ENCODE data around the gene ARPC5.

ARPC5 gene

DNA sequence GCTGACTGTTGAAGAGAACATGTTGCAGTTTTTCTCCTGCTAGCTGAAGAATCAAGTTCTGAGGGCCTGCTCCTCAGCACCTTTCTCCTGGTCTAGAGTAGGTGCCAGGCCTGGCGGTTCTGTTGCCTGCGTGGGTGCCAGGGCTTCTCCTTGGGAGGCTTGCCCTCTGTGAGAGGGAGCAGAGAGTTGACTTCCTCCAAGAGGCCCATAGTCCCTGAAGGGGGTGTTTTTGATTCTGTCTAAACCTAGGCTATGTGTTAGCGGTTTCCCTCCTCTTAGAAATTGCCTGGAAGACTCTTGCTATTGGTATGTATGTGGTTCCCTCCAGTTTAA lies 17.8 kb upstream of the ARPC5 start:
- TF ChIP-seq, protein P1, sequence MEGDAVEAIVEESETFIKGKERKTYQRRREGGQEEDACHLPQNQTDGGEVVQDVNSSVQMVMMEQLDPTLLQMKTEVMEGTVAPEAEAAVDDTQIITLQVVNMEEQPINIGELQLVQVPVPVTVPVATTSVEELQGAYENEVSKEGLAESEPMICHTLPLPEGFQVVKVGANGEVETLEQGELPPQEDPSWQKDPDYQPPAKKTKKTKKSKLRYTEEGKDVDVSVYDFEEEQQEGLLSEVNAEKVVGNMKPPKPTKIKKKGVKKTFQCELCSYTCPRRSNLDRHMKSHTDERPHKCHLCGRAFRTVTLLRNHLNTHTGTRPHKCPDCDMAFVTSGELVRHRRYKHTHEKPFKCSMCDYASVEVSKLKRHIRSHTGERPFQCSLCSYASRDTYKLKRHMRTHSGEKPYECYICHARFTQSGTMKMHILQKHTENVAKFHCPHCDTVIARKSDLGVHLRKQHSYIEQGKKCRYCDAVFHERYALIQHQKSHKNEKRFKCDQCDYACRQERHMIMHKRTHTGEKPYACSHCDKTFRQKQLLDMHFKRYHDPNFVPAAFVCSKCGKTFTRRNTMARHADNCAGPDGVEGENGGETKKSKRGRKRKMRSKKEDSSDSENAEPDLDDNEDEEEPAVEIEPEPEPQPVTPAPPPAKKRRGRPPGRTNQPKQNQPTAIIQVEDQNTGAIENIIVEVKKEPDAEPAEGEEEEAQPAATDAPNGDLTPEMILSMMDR (IDR thresholded peaks at IDR 0.05): no peak

DNA sequence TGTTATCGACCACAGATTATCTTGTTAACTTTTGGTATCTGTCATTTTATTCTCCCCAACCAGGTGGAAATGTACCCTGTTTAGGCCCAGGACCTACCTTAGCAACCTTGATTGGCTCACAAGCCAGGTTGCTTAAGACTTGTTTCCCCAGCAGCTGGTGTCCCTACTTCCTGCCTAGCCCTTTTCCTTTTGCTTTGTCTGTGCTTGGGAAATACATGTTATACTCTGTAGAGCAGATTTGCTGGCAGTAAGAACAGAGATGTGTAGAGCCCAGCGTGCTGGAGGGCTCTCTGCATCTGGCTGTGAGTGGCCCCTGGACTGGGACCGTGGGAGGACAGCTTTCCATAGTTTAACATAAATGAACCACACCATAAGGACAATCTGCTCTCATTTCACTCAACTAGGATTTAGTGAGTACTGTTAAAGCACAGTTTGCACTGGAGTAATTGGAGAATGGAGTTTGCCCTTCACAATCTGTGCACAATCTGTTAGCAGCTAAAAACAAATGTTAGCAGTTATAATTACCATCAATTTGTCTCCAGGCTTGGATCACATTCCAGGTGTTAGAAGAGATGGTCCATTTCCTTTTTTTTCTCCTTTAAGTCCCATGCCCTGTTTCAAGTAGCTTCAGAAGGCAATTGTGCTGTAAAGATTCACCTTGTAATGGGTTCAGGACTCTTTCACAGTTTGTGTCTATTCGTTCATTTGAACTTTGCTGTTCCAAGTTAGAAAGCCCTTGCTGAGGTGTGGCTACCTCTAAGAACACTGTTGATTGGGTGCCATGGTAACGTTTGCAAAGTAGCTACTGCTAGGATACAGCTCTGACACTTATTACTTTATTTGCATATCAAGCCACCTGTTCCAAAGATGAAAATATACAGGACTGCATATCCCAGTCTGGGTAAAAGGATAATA lies 17.2 kb upstream of the ARPC5 start, which contains the start of gene APOBEC4:
TSS of gene APOBEC4 (minus strand) at position 770 of the 915 bp plus-strand sequence. CDS start 4,535 bp downstream, outside the sequence.
- TF ChIP-seq, protein P1 (IDR thresholded peaks at IDR 0.05): no peak

DNA sequence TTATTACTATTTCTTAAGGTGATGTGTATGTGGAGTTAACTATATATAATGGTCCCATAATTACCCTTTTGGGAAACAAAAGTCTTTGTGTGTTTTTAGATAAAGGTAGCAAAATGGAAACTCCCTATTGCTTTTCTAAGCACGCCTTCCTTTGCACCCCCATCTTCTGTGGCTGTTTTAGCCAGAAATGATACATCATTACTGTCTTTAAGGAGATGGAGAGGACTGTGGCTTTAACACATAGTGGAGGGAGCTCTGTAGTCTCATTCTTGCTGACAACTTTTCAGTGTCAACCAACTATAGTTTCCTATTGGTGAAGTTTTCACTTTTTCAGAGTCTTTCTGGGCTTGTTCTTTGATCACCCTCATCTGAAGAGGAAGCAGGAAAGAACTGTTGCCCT lies 16.5 kb upstream of the ARPC5 start:
- TF ChIP-seq, protein P1 (IDR thresholded peaks at IDR 0.05): no peak

DNA sequence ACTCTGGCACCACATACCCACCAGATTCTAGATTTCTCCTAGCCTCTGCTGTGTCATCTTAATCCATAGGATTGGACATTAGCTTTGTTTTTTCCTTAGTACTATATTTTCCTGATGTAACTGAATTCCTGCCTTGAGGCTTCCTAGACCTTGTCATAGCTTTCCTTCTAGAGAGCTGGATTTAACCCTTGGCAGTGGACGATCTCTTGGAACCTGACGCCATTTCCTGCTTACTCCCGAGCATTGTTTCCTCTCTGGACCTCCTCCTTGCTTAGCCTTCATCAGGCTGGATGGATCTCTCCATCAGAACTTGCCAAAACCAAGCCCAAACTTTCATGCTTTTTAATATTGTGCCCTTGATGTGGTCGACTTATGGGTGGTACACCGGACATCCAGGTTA lies 16.0 kb upstream of the ARPC5 start:
- TF ChIP-seq, protein P1 (IDR thresholded peaks at IDR 0.05): no peak

DNA sequence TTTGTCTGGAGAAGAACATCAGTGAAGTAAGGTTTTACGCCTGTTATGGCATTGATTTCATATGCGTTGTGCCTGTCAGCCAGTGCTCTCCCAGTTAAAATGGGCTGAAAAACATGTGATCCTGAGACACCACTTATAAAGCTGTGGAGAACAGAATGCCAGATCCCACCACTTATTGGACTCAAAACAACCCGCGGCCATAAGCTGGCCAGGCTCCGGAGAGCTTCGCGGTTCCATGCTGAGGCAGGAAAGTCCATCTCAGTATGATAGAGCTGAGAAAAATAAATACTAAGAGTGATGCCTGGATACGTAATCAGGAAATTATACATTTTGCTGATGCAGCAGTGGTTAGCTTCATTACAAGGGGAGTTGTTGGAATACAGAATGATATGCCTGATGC lies 12.5 kb upstream of the ARPC5 start:
- TF ChIP-seq, protein P1 (IDR thresholded peaks at IDR 0.05): no peak

DNA sequence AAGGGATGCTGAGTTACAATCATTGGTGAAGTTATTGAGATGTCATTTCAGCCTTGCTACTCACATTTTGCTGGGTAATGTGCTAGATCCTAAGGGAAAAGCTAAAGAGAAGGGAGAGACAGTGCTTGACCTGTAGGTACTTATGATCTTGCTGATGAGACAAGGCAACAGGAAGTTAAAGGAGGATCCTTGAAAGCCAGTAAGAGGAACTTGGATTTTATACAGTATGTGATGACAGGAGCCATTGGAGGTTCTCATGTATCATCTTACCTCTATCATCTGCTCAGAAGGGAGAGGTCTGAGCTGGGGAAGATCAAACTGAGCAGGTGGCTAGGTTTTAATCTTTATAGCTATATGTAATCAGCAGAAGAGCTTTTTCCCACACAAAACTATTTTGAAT lies 11.2 kb upstream of the ARPC5 start:
- TF ChIP-seq, protein P1 (IDR thresholded peaks at IDR 0.05): no peak

DNA sequence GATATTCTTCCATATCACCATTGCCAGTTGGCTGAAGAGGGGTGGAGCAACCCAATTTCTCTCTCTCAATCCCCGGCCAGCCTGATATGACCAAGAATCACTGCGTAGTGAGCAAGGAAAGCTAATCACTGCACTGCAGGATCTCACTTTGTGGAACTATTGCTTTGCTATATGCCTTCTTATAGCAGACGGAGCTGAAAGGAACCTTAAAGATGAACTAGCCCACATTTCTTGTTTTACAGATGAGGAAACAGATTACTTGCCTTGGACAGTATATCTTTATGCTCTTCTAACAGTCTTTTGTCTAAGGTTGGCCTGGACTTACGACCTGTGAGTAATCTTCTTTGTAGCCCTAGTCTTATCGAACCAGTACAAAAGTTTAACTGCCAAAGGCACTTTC lies 9.9 kb upstream of the ARPC5 start:
- TF ChIP-seq, protein P1 (IDR thresholded peaks at IDR 0.05): no peak
